ENCODE measurements around the gene RAB42.
"Not testable (repeated sequence)": the region's sequence is repeated elsewhere in the genome, so short reads cannot be mapped to it uniquely, and the experiment has no call there.

RAB42 gene

DNA sequence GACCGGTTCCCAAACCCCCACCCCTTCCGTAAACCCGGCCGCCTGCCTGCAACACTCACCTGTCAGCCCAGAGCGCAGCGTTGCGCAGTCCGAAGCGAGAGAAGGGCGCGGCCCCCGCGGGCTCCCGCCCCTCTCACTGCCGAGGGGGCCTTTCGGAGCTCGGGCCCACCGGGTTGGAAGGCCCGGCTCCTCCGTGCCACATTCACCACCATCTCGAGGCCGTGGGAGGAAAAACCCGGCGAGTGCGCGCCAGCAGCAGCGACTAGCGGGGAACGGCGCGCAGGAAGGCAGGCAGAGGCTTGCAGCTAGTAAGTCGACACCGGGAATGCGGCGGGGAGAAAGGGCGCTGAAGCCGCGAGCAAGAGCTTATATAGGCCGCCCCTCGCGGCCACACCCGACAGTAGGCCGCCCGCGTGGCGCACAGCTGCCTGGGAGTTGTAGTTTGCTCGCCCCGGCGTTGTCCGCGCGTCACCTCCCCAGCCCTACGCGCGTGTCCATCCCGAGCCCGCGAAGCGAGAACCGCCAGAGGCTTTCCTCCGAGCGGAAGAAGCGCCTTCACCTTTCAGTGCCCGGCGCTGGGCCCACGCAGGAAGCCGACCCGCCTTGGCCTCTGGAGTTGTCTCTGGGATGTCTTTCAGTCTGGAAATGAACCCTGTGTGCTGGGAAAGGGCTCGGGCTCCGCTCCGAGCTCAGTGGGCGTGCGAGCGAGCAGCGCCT is 10.4 kb upstream of the RAB42 start:
- H3K27ac ChIP-seq = peak overlapping the region; percentile 75 to 97 (median 89)
- peak overlapping the region; percentile 73 to 100 (median 91) for H3K4me3 ChIP-seq

DNA sequence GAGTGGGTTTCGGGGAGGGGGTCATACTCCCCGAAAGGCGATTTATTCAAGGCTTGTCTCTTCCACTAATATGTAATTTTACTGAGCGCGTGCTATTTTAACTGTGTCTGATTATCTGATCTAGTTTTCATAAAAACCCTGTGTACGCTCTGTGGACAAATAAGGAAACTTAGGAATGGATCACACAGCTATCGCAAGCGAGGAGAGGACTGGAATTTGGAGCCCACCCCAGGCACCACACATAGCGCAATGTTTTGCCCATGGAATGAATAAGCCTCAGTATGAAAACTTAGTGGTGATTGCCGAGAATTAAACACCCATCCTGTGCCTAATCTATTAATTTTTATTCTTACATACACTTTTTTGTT is 9.8 kb upstream of the RAB42 start:
- H3K4me3 ChIP-seq = peak overlapping the region; percentile 73 to 100 (median 91)

DNA sequence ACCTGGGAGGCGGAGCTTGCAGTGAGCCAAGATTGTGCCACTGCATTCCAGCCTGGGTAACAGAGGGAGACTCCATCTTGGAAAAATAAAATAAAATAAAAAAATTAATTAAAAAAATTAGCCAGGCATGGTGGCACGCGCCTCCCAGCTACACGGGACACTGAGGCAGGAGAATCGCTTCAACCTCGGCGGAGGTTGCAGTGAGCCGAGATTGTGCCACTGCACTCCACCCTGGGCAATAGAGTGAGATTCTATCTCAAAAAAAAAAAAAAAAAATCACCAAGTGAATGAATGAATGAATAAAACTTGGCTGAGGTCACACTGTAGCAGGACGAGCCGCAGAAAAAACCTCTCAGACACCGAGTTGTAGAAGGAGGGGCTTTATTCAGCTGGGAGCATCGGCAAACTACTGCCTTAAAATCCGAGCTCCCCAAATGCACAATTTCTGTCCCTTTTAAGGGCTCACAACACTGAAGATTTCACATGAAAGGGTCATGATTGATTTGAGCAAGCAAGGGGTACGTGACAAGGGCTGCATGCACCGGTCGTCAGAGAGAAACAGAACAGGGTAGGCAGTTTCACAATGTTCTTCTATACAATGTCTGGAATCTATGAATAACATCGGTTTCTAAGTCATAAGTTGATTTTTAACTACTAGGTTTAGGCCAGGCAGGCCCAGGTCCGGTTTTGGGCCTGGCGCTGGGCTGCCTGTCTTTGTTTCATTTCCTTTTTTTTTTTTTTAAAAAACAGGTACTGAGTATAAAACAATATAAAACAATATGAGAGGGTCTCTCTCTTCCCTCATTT is 5.3 kb upstream of the RAB42 start:
- not testable (repeated sequence) for H3K4me3 ChIP-seq, H3K27ac ChIP-seq

More for the DNA sequence above, 9.8 kb upstream of the RAB42 start:
- H3K27ac ChIP-seq = peak overlapping the region; percentile 54 to 97 (median 89)

DNA sequence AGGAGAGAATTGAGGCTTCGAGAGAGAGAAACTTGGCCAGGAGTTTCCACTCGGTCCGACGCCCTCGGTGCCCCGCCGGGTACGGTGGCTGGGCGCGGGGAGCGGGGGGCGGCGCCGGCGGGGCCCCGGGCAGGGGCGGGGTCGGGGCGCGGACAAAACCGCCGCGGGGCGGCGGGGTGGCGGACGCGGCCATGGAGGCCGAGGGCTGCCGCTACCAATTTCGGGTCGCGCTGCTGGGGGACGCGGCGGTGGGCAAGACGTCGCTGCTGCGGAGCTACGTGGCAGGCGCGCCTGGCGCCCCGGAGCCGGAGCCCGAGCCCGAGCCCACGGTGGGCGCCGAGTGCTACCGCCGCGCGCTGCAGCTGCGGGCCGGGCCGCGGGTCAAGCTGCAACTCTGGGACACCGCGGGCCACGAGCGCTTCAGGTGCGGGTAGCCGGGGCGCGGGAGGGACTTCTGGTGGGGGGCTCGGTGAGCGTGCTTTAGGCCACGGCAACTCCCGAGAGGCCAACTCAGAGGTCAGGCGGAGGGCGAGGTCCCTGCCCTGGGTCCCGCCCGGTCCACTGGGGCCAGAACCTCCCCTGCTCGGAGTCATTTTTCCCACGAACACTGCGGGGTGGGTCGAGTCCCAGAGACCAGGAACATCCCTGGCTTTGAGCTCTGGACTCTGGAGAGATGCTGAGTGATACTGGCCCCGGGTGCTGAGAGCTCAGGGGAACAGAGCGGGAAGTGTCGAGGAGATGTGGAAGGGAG is 431 bp downstream of the RAB42 start:
- Histone ChIP-seq H3K4me3 (peak overlapping the region; percentile 29 to 54 (median 49)), H3K27ac (peak overlapping the region in 16 of 21 experiments; percentile 24 to 80 (median 60))

DNA sequence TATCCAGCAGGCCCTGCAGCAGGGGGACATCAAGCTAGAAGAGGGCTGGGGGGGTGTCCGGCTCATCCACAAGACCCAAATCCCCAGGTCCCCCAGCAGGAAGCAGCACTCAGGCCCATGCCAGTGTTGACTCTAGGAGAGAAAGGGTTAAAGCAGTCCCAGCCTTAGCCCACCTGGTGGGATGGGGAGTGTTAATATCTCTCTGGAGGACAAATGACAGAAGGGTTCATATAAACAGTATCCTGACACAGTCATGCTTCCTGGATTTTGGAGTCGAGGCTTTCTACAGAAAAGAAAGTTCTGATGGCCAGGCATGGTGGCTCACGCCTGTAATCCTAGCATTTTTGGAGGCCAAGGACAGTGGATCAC is 1.9 kb downstream of the RAB42 start:
- not testable (repeated sequence) for H3K27ac ChIP-seq, H3K4me3 ChIP-seq

DNA sequence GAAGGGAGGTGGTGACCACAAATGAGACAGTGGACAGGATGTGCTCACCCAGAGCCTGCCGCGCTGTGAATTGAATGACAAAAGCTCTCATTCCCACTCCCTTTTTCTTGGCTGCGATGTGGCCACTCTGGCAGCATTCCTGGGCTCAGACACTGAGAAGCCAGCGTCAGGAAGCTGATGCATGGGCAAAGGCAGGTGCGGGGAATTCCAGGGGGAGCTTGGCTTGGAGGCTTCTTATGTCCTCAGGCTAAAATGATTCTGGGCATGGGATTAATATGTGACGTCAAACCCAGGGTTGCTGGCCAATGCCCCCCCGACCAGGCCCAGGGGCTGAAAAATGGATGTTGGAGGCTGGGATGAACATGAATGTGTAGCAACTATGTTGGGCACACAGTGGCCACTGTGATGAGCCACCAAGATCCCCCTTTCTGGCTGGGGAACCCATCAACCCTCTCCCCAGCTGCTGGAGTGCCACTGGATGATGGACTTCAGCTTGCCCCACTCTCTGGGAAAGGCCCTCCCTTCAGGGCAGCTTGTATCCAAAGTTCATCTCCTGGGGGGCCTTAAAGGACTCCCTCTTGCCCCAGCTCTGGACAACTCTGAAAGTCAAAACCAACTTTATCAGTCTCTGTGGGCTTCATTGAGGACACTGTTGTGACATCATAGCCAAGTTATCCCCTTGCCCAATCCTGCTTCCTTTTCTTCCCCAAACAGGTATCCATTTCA is 2.8 kb downstream of the RAB42 start:
- not testable (repeated sequence) for H3K4me3 ChIP-seq
- H3K27ac ChIP-seq = peak overlapping the region in 2 of 21 experiments; percentile 3 to 23

DNA sequence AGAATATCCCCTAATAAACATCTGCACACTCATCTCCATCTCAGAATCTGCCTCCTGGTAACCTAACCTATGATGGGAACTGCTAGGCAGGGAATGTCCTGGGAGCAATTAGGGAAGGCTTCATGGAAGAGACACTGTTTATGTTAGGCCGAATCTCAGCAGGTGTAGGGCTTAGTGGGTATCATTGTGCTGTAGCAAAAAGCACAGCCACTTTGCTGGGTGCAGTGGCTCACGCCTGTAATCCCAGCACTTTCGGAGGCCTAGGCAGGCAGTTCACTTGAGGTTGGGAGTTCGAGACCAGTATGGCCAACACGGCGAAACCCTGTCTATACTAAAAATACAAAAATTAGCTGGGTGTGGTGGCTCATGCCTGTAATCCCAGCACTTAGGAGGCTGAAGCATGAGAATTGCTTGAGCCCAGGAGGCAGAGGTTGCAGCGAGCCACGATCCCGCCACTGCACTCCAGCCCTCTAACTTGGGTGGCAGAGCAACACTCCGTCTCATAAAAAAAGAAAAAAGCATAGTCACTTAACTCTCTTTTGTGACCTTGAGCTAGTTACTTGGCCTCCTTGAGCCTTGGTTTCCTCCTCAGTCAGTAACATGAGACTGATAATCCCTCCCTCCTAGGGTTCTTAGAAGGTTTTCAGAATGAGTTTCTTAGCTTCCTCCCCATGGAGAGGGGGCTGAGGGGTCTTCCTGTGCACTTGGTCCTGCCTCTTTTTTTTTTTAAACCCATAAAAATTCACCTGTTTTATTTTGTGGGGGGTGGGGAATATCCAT is 3.5 kb downstream of the RAB42 start:
- H3K27ac ChIP-seq = peak overlapping the region in 1 of 21 experiments; percentile 23

DNA sequence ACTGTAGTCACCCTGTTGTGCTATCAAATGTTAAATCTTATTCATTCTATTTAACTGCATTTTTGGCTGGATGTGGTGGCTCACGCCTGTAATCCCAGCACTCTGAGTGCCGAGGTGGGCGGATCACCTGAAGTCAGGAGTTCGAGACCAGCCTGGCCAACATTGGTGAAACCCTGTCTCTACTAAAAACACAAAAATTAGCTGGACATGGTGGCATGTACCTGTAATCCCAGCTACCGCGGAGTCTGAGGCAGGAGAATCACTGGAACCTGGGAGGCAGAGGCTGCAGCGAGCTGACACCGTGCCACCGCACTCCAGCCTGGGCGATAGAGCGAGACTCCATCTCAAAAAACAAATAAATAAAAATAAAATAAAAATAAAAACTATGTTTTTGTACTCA is 4.2 kb downstream of the RAB42 start:
- H3K4me3 ChIP-seq, H3K27ac ChIP-seq: not testable (repeated sequence)

More for the DNA sequence above, 3.5 kb downstream of the RAB42 start:
- H3K4me3 ChIP-seq = no peak overlapping the region

DNA sequence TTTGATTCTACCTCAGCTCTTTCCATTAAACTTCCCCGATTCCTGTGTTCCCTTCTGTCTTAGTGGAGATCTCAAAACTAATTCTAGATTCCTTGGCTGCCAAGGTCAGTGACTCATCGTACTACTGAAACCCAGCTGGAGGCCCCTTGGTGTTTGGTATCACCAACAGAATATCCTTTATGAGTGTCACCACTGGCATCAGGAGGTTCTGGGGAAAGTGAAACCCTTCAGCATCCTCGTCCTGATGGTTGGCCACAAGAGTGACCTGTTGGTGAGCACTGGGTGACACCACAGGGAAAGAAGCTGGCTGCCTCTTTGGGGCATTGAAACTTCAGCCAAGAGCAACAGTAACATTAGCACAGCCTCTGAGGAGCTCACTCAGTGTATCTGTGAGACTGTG is 9.6 kb downstream of the RAB42 start:
- H3K4me3 ChIP-seq = no peak overlapping the region
- no peak overlapping the region for H3K27ac ChIP-seq

DNA sequence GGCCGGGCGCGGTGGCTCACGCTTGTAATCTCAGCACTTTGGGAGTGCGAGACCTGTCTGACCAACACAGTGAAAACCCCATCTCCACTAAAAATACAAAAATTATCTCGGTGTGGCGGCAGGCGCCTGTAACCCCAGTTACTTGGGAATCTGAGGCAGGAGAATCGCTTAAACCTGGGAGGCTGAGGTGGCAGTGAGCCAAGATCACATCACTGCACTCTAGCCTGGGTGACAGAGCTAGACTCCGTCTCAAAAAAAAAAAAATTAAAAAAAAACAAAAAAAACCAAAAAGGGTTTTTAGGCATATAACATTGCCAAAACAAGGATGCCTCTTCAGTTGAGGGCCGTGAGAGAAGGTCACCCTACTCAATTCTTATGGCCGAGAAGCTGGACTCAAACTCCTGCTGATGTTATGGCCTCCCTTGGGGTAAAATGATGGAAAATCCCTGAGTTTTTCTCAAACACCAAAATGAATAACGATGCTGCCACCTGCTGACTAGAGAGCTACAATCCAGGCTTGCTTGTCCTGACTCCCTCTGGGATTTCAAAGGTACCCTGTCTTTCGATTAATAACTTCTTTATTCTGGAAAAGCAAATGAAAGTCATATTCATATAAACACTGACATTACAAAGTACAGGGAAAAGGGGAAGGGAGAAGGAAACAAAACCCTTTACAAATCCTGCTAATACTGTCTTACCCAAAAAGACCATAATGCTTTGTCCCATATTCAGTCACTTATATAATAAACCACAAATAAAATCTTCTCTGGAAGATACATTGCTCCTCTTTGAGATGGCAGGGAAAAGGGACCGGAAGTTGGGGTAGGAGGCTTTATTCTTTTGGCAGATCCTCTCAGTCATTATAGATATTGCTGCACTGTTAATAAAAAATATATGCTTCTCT is 10.7 kb downstream of the RAB42 start:
- no peak overlapping the region for H3K4me3 ChIP-seq
- peak overlapping the region in 1 of 21 experiments; percentile 27 for H3K27ac ChIP-seq

DNA sequence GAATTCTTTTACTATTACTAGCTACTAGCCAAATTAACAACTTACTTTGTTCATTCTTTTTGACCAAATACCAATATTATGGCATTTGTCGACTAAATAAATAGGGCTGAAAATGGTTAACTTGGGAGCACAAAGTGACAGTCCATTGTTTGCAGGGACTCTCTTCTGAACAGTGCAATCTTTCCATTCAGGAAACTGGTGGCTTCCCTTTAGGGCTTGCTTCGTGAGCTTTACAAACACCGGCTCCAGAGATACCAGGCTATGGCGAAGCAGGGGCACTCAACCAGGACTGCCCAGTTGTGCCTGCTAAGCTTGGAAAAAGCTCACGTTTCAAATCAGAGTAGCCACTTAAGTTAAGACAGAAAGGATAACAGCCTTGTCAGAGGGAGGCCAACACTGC is 12.3 kb downstream of the RAB42 start:
- Histone ChIP-seq H3K27ac (no peak overlapping the region), H3K4me3 (no peak overlapping the region)

DNA sequence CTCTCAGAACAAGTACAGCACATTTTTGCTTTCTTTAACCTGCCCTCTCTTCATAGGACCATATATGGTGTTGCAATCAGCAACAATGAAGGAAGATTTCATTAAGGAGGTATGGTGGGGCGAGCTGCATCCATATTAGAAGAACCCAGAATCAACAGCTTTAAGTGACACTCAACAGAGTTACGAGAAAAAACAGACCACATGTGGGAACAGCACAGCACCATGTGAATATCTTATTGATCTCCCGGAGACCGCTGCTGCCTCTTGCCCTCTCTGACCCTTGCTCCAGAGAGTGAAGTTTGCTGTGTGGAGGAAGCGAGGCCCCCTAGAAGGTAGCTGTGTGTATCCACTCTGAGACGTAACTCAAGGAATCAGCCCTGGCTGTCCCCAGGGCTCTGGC is 12.9 kb downstream of the RAB42 start:
- H3K27ac ChIP-seq = no peak overlapping the region
- H3K4me3 ChIP-seq = no peak overlapping the region

DNA sequence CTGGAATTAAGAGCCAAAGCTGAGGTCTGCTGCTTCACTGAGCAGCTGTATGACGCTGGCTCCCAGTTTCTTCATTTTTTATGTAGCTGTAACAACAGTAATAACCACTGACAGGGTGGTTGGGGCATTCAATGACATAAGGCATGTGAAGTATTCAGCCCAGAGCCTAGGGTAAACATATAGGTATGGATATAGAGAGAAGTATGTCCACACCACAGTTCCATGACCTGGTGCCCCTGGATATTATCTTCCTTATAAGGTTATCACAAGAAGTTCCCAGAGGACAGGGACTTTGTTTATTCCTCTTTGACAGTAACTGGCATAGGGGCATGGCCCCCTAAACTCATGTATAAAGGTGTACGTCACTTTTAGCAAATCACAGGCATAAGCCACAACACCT is 14.7 kb downstream of the RAB42 start:
- H3K4me3 ChIP-seq = no peak overlapping the region
- H3K27ac ChIP-seq = no peak overlapping the region

DNA sequence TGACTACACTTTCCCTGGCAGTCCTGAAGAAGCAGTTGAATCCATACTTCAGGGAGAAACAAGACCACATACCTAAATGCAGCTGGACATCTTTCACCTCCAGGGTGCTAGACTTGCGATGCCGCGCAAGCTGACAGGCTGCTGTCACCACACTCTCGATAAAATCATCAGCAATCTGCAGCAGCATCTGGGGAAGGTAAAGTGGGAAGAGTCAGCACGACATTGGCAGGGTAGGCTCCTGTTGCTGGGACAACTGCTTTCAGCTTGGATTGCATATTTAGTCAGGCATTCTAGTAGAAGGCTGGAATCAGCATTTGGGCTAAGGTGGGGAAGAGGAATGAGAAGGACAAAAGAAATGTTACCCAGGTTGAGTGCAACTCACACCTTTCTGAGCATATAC is 21.1 kb downstream of the RAB42 start:
- H3K4me3 ChIP-seq = no peak overlapping the region
- no peak overlapping the region for H3K27ac ChIP-seq

DNA sequence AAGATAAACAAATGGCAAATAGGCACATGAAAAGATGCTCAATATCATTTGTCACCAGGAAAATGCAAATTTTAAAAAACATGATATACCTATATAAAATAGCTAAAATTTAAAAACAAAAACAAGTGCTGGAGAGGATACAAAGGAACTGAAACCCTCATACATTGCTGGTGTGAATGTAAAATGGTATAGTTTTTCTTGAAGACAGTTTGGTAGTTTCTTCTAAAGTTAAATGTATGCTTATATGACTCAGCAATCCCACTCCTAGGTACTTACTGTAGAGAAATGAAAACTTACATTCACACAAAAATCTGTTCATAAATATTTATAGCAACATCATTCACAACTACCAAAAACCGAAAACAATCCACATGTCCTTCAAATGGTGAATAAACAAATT is 39.6 kb downstream of the RAB42 start:
- Histone ChIP-seq H3K27ac (no peak overlapping the region), H3K4me3 (no peak overlapping the region)

DNA sequence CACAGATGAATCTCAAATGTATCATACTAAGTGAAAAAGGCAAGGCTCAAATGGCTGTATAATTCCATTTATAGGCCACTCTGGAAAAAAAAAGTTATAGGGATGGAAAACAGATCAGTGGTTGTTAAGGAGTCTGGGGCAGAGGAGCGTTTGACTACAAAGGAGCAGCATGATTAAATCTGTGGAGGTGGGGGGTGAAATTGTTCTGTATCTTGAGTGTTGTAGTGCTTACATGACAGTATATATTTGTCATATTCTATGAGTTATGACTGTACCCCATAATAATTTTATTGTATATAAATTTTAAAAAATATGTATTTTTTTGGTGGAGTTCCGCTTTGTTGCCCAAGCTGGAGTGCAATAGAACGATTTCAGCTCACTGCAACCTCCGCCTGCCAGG is 40.5 kb downstream of the RAB42 start:
- Histone ChIP-seq H3K27ac (no peak overlapping the region), H3K4me3 (no peak overlapping the region)

DNA sequence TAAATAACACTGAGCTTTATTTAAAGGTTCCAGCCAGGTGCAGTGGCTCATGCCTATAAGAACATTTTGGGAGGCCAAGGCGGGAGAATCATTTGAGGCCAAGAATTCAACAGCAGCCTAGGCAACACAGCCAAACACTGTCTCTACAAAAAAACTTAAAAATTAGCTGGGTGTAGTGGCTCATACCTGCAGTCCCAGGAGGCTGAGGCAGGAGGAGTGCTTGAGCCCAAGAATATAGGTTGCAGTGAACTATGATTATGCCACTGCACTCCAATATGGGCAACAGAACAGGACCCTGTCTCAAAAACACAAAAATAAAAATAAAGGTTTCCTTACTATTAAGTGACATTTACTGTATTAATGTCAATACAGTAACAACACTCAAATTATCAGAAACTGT is 48.7 kb downstream of the RAB42 start:
- H3K4me3 ChIP-seq = no peak overlapping the region
- H3K27ac ChIP-seq = no peak overlapping the region
